SKM-1 treated with dmso at 0.1 percent for 144 hours (cell line): ENCODE results near the gene KAZN.
A peak's percentile ranks its signal among the peaks of the same experiment; 100 is the strongest.

Experiments
- DNase-seq: peaks from one replicate; lab custom pipeline; 2025; ENCODE audit not compliant: unreplicated experiment; lab: John Stamatoyannopoulos, UW

Gene KAZN

DNA sequence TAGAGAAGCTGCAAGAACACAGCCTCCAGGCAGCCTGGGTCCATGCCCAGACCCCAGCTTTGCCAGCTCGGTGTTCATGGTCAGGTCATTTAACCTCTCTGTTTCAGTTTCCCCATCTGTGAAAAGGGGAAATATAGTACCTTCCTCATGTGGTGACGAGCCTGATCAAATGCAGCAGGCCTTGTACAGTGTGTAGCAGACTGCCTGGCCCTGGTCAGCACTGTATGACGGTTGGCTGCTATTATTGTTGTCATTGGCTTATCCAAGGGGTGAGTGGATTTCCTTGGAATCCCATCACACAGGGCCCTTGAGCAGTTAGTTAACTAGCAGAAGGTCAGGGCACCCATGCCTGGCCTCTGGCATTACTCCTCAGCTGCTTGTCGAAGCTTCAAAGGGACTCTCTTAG is 548.5 kb downstream of the KAZN start:
- peak; percentile 32 for DNase-seq

DNA sequence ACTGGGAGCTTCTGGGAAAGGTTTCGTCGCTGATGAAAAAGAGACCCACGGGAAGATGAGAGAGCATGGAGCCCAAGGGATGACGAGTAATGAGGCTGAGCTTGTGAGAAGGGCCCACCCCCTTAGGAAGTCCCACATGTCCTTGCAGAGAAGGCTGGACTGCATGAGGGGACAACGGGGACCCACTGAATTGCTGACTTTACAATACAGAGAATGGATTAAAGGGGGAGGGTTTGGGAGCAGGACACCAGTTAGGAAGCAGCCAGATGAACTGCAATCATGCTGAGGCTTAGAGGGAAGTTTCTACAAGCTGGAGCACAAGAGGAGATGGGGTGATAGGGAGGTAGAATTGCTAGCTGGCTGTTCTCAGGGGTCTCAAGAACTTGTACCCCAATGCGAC is 549.5 kb downstream of the KAZN start:
- no peak for DNase-seq

DNA sequence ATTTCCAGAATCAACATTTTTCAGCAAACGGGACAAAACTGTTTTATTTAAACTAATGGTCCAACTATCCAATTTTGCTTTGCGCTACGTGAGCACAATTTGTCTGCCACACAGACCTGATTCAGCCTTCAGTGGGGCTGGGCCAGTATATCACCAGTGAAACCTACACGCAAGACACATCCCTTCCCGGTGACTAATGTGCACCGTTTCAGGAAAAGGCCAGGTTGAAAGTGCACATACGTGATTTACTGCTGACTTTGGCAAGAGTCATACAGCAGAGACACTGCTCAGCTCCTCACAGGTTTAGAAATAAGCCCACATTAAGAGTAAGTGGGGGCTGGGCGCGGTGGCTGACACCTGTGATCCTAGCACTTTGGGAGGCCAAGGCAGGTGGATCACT is 550.0 kb downstream of the KAZN start:
- no peak for DNase-seq

DNA sequence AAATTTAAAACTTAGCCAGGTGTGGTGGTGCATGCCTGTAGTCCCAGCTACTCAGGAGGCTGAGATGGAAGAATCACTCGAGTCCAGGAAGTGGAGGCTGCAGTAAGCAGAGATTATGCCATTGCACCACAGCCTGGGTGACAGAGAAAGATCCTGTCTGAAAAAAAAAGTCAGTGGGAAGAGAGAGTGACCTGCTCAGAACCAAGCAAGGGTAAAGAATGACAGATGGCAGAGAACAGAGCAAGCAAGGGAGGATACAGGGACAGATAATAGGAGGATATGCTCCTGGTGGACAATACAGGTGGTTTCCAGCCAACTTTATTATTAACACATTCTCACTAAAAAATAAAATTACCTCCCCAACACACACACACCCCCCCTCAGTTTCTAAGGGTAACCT is 550.5 kb downstream of the KAZN start:
- no peak for DNase-seq

DNA sequence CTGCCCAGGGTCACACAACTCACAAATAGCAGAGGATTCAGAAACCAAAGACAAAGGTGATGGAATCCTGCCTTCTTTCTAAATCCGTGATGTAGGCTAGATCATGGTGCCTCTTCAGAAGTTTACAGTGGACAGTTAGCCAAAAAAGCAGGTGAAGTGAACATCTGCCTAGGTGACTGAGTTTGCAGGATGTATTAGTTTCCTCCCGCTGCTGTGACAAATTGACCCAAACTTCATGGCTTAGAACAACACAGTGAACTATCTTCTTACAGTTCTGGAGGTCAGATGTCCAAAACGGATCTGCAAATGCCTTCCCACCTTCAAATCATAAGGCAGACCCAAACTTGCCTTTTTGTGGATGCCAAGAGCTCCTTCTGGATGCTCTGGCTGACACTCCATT is 551.9 kb downstream of the KAZN start:
- no peak for DNase-seq

DNA sequence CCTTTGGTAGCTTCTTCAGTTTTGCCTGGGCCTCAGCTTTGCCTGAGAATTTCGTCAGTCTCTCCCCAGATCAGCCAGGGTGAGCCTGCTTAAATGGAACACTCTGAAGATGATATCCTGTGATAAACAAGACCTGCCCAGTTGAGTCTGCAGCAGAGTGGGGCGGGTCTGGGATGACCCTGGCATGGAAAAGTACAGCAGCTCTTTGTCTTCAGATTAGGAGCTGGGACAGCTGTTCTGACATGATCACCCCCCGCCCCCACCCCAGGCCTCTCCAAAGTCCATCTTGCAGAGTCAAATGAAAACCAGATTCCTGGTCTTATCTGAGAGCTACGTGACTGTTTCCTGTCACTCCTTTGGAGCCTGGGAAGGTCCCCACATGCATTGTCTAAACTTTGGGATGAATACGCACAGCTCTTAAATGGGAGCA is 552.9 kb downstream of the KAZN start:
- DNase-seq, result no peak

DNA sequence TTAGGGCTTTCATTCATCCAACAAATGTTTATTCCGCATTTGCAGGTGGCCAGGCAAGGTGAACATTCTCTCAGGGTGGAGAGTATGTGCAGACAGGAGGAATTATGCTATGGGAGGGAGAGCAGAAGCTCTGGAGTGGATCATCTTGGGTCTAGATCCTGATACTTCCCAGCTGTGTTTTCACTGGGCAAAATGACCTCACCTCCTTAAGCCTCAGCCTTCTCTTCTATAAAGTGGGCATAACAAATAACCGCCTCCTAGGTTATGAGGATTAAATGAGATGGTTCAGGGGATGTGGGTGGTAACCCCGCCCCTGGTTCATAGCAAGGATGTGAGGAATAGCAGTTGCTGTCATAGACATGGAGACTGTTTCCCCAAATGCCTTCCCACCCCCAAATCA is 553.4 kb downstream of the KAZN start:
- no peak for DNase-seq

DNA sequence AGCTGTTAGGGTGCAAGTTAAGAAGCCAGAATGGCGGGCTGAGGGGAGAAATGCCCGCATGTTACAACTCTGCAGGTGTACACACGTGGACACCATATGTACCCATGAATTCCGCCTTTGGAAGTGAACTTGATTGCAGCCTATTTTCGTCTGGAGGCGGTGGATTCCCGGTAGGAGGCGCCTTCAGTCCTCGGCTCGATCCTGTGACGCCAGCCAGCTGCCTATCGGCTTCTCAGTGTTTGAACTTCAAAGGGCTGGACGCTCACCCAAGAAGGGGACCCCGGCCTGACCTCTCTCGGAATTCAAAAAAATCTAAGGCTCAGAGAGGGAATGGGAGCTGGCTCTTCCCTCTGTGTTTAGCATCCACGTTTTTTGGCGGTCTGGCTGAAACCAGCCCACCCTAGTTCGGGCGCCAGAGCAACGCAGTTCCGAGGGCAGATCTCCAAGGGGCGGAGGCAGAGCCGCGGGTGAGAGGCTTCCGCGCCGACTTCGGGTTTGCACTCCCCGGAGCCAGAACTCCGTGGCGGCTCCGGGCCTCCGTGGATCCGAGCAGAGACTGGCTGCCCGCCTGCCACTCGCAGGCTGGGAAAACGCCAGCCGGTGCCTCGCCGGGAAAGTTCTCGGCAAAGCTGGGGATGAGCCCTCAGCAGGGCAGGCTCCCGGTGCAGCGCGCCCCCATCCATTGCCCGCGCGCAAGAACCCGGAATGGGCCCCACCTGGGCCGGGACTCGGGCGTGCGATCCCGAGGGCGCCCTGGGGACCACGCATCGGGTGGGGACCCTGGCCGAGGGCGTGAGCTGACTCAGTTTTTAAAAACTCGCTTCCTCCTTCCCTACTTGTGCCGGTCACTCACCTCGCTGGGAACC is 554.1 kb downstream of the KAZN start:
- DNase-seq, result peak; percentile 54

DNA sequence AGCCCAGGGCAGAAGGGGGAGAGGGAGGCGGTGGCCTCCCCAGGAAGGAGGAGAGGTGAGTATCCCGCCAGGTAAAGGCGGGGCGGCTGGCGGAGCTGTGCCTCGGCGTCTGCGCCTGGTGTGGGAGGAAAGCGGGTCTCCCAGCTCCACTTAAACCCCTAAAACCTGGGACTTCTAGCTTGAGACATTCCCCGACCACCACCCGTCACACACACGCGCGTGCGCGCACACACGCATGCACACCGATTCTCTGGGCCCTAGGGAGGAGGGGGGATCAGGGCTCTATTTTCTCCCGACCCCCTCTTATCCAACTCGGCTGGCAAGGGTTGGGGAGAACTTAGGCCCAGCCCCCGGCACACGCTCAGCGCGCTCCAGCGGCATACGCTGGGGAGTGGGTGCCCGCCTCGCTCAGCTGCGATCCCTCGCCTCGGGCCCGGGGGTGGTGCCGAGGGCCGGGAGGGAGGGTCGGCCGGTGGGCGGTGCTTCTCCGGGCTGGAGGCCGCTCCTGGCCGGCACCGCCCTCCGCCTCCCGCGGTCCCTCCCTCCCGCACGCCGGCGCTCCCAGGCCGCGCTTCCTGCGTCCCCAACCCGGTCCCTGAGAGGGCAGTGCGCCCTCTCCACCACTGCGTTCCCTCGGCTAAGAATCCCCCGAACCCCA is 554.8 kb downstream of the KAZN start, which contains the start of gene TMEM51:
Gene TMEM51, plus strand, starts transcription at position 564 of the 658 bp plus-strand sequence. CDS start 61,341 bp downstream, outside the sequence.
- peak; percentile 48 for DNase-seq

DNA sequence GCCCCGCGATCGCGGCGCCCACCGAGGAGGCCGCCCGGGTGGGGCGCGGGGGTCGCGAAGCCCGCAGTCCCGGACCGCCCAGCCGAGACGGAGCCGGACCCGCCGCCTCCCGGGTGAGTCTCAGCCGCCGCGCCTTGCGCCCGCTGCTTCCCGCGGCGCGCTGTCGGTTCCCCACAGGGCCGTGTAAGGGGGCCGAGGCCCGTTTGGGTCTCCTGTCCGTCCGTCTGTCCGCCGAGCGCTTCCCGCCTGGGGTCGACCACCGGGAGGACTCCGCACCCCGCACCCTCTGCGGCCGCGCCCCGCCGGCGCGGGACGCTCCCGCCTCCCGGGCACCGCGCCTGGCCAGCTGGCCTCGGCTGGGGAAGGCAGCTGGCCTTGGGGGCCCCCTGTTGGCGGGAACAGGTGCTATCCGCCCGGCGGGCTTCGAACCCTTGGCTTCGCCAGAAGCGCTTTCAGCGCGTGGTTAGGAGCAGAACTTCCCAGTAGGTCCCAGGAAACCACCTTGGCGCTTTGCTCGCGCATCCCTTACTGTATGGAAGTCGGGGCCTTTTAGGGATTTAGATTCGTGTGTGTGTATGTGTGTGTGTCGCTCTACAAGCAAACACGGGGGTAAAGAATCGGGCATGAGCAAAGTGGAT is 555.5 kb downstream of the KAZN start:
- peak; percentile 48 for DNase-seq

DNA sequence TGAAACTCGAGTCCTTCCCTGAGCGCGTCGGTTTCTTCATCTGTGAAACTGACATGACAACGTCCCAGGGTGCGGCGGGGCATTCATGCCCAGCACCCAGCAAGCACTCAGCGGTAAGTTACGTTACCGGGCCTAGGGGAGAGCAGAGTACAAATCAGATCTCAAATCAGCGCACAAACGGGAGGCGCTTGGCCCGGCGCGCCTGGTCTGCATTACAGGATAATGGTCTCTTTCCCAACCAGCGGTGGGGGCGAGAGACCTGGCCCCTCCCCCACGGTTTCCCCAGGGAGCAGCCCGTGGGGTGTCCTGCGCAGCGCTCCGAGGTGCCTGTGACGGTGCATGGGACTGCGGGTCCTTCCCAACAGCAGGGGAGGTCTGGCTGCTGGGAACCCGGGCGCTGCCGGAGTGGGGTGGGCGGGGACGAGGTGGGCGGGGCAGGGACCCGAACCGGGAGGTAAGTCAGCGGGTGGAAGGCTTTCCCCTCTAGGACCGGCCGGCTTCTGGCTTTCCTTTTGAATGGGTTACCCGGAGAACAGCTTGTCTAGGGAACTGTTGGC is 556.1 kb downstream of the KAZN start:
- DNase-seq, result no peak

DNA sequence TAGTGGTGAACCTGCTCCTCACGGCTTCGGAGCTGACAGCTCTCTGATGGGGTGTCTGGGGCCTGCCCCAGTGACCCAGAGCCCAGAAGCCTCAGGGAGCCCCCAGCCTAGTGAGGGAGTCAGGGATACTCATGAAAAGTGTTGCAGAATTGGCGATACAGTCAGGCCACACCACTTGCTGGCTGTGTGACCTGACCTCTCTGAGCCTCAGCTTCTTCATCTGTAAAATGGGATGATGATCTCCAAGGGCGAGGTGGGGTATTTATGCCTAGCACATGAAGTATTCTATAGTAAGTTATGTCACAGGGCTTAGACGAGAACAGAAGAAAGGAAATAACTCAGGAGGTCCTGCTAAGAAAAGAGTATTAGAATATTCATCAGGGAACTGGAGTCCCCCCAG is 556.7 kb downstream of the KAZN start:
- no peak for DNase-seq

DNA sequence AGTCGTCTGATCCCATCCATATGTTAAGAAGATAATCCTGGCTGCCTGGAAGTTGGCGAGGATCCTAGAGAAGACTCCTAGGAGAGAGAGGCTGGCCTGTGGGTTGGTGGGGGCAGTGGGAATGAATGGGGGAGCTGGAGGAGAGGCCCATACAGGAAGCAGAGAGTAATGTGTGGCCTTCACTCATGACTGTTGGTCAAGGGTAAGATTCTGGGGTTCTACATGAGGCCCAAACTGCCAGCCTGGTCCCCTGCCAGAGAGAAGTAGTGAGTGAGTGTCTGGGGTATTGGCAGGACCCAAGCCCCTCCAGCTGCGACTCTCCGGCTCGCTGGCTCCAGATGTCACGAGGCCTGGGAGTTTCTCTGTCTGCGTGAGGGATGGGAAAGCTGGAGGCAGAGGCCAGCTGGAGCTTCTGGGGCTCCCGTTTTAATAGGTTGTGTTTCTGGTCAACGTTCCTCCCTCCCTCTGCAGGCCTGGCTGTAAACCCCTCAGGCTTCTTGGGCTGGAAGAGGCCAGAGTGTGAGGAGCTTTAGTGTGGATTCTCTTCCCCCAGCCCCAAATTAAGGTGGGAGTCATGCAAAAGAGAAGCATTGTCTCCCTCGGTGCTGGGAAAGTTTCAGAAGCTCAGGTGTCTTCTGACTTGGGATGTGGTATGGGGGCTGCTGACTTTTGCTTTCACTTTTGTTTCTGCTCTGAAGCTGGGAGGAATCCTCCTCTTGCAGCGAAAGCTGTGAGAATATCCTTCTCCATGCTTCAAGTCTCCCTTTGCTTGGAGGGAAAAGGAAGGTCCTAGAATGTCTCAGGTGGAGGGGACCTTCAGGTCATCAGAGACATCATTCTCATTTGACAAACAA is 557.6 kb downstream of the KAZN start:
- DNase-seq, result no peak

DNA sequence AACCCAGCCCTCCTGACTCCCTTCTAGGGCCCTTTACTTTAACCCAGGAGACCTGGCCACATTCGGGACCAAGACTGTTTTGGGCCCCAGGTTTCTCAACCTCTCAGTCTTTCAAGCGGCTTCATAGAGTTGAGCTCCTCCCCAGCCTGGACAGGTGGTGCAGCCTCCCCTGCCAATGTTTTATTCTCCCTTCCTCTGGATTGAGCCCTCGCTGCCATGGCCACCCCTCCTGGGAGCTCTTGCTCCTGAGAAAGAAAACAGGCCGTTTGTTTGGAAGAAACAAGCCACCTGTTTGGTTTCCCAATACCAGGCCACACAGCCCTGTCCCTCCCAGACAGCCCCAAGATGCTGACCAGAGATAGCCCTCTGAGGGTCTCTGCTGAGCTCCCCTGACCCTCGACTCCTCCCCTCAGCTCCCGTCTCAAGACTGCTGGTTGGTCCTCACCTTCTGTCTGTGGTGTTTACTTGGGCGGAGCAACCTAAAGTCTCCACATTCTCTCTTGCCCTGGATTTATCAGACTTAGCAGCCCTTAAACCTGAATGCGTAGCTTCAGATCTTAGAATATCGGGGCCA is 558.4 kb downstream of the KAZN start:
- no peak for DNase-seq

DNA sequence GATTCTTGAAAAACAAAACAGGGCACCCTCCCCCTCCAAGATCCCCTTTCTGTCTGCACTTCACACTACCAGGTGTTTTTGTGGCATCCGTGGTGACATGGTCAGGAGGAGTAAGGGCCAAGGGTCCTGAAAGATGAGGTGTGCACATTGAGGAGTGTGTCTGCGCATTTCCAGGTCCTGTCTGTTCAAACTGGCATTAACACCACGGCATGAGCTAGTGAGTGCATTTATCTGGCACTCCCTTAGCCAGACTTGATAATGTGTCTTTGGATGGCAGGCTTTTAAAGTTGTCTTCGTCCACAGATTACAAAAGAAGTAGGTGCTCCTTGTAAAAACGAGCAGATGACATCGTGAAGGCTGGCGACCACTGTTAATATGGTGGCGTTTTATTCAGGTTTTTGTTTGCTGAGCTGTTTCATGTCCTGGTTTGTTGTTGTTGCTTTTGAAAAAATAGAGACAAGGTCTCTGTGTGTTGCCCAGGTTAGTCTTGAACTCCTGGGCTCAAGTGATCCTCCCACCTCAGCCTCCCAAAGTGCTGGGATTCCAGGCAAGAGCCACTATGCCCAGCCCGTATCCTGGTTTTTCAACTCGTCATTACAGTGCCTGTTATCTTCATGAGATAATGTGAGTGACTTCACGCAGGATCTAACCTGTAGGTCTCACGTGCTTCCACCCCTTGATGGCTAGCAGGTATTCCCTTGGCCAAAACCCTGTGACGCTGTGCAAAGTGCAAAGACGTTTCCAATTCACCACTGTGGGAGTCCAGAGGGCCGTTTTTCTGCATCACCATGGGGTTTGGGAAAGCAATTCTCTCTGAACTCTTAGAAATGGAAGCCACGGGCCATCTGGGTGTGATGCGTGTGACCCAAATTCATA is 559.3 kb downstream of the KAZN start:
- no peak for DNase-seq

DNA sequence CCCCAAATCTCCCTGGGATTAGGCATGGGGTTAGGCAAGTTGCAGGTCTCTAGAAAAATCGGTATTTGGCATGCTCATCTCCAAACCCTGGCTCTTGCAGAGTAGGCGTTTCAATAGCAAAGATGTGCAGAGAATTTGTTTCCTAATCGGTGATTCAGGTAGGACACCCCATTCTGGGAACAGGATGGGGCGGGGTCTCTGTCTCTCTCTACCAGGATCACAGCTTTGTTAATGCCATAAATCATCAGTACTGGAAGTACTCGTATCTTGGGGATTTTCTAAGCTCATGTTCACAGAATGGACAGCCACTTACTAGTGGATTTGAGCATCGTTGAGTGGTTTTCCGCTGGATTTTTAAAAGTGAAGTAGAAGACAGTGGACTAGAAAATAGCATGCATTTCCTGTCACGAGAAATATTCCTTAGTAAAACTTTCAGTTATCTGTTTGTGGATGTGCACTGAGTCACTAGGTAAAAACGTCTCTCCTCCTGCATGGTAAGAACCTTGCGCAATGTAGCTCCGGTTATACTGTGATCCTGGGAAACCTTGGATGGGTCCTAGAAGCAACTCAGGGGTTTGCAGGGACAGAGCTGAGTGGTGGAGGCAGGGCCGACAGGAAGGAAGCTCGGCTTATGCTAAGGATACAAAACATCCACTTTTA is 560.2 kb downstream of the KAZN start:
- DNase-seq, result no peak

DNA sequence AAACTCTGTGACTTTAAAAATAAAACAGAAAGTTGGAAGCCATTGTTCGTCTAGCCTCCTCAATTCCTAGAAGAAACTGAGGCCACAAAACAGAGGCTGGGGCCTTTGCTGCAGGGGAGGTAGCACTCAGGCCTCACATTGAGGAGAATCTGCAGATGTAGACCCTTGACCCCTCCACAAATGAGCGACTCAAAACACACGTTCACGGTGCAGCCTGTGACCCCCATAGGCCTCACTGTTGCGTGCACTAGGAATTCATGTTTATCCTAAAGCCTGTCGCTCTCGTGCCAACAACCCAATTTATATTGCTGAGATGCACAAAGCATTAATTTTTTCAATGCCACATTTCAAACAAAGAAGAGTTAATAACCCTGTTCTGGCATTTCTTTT is 560.7 kb downstream of the KAZN start:
- no peak for DNase-seq

DNA sequence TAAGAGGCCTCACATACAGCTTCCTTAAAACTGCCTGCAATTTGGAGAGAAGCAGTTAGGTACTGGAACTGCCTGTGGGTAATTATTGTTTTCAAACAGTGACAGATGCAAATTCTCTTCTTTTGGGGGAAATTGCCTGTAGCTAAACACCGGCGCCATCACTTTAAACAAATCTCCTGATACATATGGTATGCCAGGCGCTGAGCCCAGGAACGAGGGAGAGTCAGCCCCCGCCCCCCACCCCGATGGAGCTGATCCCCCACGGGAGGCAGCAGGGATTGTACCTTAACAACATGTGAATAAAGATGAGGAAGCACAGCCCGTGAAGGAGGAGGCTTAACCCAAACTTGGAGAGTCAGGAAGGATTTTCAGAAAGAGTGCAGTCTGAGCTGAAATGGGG is 562.1 kb downstream of the KAZN start:
- DNase-seq, result no peak

DNA sequence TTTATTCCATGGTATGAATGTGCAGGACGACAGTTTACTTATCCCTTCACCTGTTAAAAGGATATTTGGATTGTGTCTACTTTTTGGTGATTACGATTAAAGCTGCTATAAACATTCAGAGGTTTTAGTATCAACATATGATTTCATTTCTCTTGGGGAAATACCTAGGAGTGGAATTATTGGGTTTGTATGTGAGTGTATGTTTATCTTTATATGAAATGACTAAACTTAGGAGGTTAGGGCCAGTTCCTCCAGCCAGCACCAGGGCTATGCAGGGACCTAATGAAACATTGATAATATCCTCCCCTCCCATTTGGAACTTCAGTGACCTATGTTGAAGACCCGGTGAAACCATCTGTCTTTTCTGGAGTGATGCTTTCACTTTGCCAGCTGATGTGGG is 568.9 kb downstream of the KAZN start:
- no peak for DNase-seq
